ENCODE measurements around the gene SMIM24. TPM values are rescaled to one million over a fixed set of nuclear protein-coding genes. Genes with fewer than 3 reads are reported as not detected.

SMIM24 gene
- total RNA-seq, 2 experiments from 2014 or later = 0.31 to 0.36 TPM

GRCh38 chr19:3501780-3502179 is 21.5 kb upstream of the SMIM24 start:
- ChIA-PET POLR2A (interaction anchor here (0.7 kb wide), 1 partner anchor 15 kb away, joined by 5 read pairs; no protein-coding TSS in a partner anchor), CTCF (interaction anchor here (0.6 to 1.1 kb wide), 3 partner anchors 197 to 397 kb away, joined by 3 read pairs; no protein-coding TSS in a partner anchor)

- POLR2A ChIA-PET = no interaction called here
- CTCF ChIA-PET = interaction anchor here (0.5 to 1.4 kb wide), 5 partner anchors 10 to 196 kb away, joined by 3 to 5 read pairs (median 4); no protein-coding TSS in a partner anchor
Measured at GRCh38 chr19:3500429-3501101, 20.2 kb upstream of the SMIM24 start, which contains the start of gene DOHH. DOHH (minus strand) TSS chr19:3500674; CDS start chr19:3496814, 3,860 bp downstream.

DNA sequence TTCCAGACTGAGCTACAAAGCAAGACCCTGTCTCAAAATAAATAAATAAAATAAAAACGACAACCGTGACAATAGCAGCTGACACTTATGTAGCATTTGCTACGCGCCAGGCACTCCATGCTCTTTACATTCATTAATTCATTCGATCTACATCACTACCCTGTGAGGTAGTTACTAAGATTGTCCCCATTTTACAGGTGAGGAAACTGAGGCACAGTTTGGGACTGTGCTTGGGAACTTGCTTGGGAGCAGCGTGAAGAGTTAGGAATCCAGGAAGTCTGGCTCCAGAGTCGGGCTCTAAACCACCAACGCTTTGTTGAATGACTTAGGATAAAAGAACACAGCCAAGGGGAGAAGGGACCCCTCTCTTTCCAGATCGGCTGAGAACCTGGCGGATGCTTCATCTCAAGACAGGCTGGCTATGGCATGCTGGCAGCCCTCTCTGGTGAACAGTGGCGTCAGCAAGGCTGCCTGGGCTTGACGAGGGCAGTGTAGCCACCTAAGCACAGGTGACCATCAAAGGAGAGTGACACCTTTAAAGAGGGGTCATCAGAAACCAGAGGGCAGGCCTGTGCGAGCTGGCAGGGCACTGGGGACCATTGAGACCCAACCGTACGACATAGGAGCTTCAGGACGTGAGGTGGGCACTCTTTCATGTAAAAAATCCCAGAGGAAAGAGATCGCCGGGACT is 19.6 kb upstream of the SMIM24 start:
- ChIA-PET POLR2A (no interaction called here), CTCF (interaction anchor here (0.5 to 1.4 kb wide), 3 partner anchors 15 to 70 kb away, joined by 3 to 5 read pairs (median 4); no protein-coding TSS in a partner anchor)

GRCh38 chr19:3497757-3498520 is 17.6 kb upstream of the SMIM24 start:
- CTCF ChIA-PET = no interaction called here

GRCh38 chr19:3496392-3497273 is 16.3 kb upstream of the SMIM24 start:
- CTCF ChIA-PET = interaction anchor here (0.9 kb wide), 1 partner anchor 11 kb away, joined by 3 read pairs; no protein-coding TSS in a partner anchor
- POLR2A ChIA-PET = no interaction called here

More at GRCh38 chr19:3497757-3498520, 17.6 kb upstream of the SMIM24 start:
- POLR2A ChIA-PET = no interaction called here

GRCh38 chr19:3494559-3494958 is 14.2 kb upstream of the SMIM24 start:
- CTCF ChIA-PET = interaction anchor here (1.2 kb wide), 1 partner anchor 11 kb away, joined by 3 read pairs; no protein-coding TSS in a partner anchor

DNA sequence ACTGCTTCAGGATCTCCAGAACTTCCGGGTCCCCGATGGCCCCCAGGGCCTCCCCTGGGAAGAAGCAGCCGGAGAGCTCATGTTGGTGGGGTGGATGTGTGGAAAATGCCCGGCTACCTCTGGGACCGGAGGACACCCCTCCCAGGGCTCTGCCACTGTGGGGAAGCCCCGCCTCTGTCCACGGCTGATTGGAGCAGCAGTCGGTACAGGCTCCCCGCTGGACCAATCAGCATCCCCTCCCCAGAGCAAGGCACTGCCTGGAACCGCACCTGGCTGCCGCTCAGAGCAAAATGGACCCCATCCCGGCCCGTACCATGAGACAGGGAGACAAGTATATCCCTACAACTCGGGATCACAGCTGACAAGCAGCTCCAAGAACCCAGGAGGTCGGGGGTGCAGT is 13.7 kb upstream of the SMIM24 start:
- ChIA-PET CTCF (interaction anchor here (1.2 kb wide), 1 partner anchor 9 kb away, joined by 3 read pairs; no protein-coding TSS in a partner anchor), POLR2A (no interaction called here)

More at GRCh38 chr19:3494559-3494958, 14.2 kb upstream of the SMIM24 start:
- POLR2A ChIA-PET = no interaction called here

- ChIA-PET CTCF (interaction anchor here (1.2 kb wide), 1 partner anchor 9 kb away, joined by 3 read pairs; no protein-coding TSS in a partner anchor), POLR2A (no interaction called here)
Measured at GRCh38 chr19:3493651-3494050, 13.3 kb upstream of the SMIM24 start.

DNA sequence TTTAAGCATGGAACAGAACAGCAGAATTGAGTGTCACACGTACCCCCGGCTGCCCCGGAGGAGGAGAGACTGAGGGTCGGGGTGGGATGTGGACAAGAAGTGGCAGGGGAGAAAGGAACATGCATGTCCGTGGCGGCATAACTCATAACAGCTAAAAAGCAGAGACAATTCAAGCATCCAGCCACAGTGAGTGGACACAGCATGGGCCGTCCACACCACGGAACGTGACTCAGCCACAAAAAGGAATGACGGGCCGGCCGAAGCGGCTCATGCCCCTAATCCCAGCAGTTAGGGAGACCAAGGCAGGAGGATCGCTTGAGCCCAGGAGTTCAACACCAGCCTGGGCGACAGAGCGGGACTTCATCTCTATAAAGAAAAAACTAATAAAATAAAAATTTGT is 12.6 kb upstream of the SMIM24 start:
- CTCF ChIA-PET = interaction anchor here (1.2 kb wide), 1 partner anchor 8 kb away, joined by 3 read pairs; no protein-coding TSS in a partner anchor
- POLR2A ChIA-PET = no interaction called here

GRCh38 chr19:3492131-3492839 is 12.0 kb upstream of the SMIM24 start:
- ChIA-PET POLR2A (no interaction called here), CTCF (interaction anchor here (1.3 to 1.4 kb wide), 2 partner anchors 20 to 53 kb away, joined by 3 read pairs; no protein-coding TSS in a partner anchor)

DNA sequence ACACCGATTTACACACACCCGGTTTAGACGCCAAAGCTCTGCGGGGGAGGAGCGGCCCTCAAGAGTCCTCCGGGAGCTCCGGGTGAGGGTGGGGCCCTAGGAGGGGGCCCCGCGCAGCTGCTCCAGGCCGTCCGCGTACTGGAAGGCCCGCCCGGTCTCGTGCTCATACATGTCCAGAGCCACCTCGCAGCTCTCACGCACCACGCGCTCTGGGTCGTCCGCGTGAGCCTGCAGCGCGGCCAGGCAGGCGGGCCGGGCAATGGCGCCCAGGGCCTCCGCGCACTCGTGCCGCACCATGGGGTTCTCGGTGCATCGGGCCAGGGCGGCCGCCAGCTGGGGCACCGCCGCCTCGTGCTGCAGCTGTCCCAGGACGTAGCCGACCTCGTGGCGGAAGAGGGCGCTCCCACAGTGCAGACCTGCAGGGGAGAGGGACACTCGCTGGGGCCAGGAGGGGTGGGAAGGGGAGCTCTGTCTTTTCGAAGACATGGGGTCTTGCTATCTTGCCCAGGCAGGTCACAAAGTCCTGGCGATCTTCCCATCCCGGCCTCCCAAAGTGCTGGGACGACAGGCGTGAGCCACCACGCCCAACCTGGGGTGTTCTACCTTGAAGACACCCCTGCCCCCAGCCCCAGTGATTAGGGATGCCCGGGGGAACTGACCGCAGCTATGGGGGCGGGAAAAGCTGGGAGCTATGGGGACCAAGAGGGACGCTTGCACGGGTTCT is 11.2 kb upstream of the SMIM24 start:
- ChIA-PET POLR2A (no interaction called here), CTCF (interaction anchor here (1.3 to 1.4 kb wide), 2 partner anchors 19 to 53 kb away, joined by 3 read pairs; no protein-coding TSS in a partner anchor)

GRCh38 chr19:3483226-3483628 is 2.9 kb upstream of the SMIM24 start, which contains the start of gene SMIM44:
SMIM44 (minus strand) TSS chr19:3483441; CDS start chr19:3483403, 38 bp downstream.
- ChIA-PET CTCF (interaction anchor here (0.7 to 1.6 kb wide), 3 partner anchors 12 to 179 kb away, joined by 3 to 5 read pairs (median 3); no protein-coding TSS in a partner anchor), POLR2A (no interaction called here)

- POLR2A ChIA-PET = no interaction called here
- CTCF ChIA-PET = interaction anchor here (1.0 to 1.6 kb wide), 2 partner anchors 12 to 178 kb away, joined by 3 to 5 read pairs; no protein-coding TSS in a partner anchor
Measured at GRCh38 chr19:3482507-3483225, 2.3 kb upstream of the SMIM24 start.

DNA sequence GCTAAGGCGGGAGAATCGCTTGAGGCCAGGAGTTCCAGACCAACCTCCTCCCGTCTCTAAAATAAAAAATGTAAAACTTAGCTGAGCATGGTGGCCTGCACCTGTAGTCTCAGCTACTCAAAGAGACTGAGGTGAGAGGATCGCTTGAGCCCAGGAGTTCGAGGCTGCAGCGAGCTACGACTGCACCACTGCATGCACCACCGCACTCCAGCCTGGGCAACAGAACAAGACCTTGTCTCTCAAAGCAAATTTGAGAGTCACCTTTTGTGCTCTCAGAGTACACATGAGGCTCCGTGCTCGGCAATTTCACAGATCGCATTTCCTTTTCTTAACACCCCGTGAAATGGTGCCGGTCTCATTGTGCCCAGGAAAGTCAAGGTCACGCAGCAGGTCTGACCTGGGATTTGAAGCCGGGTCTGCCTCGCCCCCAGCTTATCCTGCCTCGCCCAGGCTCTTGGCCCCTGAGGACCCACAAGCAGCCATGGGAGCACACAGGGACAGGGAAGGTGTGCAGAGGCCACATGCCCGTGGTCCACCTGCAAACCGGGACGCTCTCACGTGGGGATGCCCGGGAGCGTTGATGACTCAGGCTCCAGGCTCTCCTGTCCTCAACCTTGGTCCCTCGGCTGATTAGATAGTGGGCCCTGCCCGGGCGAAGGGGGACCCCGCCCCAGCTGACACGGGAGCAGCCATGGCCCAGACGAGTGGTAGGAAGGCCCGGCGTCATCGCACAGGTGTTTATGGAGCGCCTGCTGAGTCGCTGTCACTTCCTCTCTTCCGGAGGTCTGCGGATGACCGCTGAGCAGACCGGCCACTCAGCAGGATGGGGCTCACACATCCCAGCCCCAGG is 1.1 kb upstream of the SMIM24 start:
- CTCF ChIA-PET = interaction anchor here (1.0 to 1.6 kb wide), 2 partner anchors 10 to 177 kb away, joined by 3 to 5 read pairs; no protein-coding TSS in a partner anchor
- POLR2A ChIA-PET = no interaction called here

DNA sequence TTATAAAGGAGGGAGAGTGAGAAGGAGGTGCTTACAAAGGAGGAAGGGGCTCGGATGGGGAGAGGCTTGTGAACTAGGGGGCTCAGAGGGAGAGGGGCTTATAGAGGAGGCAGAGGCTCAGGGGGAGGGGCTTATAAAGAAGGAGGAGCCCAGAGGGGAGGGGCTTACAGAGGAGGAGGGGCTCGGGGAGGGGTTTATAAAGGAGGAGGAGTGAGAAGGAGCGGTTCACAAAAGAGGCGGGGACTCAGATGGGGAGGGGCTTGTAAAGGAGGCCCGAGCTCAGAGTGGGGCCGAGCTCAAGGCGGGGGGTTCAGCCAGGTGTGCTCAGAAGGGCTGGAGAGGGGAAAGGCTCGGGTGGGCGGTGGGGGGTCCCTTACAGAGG is 500 bp downstream of the SMIM24 start:
- CTCF ChIA-PET = interaction anchor here (0.5 to 1.3 kb wide), 4 partner anchors 39 to 500 kb away, joined by 3 read pairs; no protein-coding TSS in a partner anchor
- POLR2A ChIA-PET = interaction anchor here (0.6 kb wide), 1 partner anchor 107 kb away, joined by 3 read pairs; no protein-coding TSS in a partner anchor

Data from activated CD8-positive, alpha-beta memory T cell treated with anti-CD3 and anti-CD28 coated beads for 36 hours (primary cell).